Islet precursor cell (in vitro differentiated cells): ENCODE measurements around the gene AFP.
A peak's percentile ranks its signal among the peaks of the same experiment; 100 is the strongest.

ENCODE experiments used
- DNase-seq: peaks from one replicate; pipeline ENCODE4 v3.0.0-alpha.2; 2018

The AFP gene

DNA sequence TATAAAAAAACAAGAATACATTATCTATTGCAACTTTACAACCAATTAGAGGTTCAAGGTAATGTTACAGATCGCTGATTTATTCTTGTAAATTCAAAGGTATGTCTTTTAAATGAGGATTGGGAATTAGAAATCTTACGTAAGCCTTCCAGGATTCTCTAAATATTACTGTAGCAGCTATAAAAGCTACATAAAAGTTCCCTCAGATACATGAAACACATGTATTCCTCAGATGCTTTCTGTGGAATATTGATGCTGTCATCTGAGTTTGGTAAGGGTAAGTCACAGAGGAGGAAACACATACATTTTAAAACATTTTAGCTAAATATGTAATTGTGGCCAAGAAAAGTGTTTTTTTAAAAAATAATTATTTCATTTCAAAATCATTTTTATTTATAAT is 3.4 kb downstream of the AFP start:
- no peak for DNase-seq

DNA sequence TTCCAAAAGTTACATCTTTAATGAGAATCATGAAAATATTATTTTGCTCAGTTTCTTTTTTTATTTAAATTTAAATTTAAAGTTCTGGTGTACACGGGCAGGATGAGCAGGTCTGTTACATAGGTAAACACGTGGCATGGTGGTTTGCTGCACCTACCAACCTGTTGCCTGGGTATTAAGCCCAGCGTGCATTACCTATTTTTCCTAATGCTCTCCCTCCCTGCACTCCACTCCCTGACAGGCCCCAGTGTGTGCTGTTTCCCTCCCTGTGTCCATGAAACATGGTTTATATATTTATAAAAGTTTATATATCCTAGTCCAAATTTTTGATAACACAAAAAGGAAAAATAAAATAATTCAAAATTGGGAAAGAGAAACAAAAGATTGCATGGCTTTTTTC is 4.0 kb downstream of the AFP start:
- no peak for DNase-seq

DNA sequence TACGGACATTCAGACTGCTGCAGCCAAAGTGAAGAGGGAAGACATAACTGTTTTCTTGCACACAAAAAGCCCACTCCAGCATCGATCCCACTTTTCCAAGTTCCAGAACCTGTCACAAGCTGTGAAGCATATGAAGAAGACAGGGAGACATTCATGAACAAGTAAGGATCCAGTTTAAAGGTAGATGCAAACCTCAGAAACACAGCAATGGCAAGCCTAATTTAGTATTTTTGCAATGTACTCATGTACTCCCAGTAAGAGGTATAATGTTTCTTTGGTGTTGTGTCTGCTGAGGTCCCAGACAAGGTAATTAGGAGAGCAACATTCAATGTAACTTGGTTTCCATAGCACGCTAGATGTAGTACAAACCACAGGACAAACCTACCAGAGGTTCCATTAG is 4.6 kb downstream of the AFP start:
- DNase-seq, result no peak

DNA sequence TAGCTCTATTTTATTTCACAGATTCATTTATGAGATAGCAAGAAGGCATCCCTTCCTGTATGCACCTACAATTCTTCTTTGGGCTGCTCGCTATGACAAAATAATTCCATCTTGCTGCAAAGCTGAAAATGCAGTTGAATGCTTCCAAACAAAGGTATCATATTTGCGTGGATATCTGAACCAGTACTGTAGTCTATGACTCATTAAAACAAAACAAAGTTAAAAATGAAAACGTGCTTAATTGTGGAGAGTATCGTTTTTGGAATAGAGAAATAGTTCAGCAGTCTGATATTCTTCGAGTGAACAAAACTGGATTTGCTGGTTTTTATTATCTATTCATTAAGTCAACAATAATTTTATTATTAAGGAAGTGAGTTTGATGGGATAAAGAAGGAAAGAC is 6.3 kb downstream of the AFP start:
- no peak for DNase-seq

DNA sequence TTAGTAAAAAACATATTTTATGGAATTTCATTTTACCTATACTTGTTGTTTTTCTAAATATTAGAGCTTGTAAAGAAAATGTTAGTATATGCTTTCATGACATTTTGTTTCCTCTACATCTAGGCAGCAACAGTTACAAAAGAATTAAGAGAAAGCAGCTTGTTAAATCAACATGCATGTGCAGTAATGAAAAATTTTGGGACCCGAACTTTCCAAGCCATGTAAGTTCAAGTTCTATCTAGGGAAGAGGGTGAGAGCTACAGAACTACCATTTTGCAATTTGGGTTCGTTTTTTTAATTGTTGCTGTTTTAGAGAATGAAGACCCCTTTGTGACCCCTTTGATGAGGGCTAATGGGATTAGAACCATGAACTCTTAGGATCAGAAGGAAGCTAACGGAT is 7.2 kb downstream of the AFP start:
- no peak for DNase-seq

DNA sequence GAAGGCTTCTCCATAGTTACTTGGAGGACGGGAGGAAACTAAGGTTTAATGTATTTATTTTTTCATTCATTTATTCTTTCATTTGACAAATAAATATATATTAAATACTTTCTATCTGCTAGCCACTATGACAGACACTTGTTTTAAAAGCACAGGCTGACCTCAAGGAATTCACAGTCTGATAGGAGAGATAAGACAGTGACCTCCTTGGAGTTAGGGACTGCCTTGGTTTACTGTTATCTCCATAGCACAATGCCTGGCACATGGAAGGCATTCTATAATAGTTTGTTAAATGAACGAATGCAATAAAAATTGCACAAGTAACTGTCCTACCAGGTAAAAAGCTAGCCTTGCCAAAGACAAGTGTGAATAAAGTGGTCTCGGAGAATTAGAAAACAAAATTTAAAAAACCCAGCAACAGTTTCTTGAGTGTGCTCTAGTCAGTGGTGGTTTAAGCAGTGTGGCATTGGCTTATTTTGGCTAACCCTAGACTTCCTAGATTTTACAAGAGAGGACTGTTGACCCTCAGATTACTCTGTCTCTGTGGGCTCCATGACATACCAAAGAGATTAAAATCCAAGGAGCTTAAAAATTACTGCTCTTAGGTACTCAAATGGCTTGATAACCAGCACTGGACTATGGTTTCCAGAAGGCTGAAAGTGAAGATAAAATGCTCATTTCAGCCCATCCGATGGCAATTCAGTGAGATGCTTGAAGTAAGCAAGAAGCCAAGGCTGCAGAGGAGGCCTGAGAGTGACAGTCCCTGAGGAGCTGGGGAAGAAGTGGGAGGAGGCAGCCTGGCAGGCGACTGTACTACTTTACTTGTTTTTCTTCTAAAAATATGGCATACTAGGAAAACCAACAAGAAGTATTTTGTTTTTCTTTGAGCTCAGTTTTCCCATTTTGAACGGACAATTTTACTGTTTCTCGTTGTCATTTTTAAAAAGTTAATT is 9.6 kb downstream of the AFP start:
- DNase-seq, result peak; percentile 56

DNA sequence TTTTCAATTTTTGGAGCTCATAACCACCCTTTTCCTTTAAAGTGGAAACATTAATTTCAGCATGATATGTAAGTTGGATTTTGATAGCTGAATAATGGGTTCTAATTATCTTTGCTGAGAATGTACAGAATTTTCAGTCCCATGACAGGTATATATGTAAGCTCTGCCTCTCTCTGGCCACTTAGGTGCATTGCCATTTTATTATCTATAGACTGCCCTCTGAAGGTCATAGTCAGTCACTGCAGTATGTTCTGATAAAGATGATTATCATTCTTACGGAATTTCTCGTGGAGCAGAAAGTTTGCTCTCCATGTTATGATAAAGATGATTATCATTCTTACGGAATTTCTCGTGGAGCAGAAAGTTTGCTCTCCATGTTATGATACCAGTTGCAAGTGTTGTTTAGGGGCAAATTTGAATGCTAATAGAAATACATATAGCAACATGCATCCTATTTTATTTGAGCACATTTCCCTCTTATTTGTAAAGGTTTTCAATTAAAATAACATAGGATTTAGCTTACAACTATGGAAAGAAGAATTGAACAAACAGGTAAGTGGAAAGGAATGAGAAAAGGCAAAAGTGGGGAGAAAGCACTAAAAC is 10.4 kb downstream of the AFP start:
- DNase-seq, result no peak

DNA sequence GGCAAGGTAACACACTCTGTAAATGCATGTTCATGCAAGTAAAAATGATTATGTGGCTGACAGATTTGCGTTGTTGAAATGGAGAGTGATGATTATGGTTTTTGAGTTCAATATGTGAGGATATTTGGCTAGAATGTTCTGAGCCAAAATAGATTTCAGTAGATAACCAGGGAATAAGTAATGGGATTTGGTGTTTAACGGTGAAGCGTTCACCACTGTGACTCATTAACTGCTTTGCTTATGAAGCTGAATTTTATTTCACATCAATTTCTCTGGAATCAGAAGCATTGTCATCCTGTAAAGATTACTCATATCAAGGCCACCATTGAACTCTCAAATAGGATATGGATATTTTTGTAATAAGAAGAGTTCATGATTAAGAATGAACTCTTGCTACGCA is 11.7 kb downstream of the AFP start:
- DNase-seq, result no peak

DNA sequence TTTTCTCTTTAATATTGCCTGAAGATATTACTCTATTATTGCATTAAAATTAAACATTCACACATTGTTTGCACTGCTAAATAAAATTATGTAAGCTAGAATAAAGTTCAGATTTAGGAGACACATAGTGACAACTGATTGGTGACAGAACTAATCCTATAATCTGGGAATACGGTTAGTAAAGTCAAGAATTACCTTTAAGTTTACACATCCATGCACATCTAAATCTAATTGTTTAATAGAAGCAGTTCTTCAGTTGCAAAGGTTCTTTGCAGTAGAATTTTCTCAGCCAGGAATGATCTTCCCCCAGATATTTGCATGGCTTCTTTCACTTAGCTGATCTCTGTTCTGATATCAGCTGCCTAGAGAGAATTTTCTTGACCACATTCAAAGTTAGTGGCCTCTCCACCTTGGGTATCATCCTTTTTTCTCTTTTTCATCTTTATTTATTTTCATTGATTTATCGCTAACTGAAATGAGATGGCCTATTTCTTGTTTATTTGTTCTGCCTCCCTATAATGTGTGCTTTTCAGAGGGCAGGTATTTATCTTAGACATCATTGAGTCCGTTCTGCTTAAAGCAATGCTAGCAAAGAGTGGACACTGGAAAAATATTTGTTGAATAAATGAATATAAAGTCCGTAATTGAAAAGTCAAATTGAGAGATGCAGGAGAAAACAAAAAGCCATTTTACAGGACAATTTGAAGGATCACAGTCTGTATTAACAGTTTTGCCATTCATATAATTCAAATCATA is 12.6 kb downstream of the AFP start:
- no peak for DNase-seq

DNA sequence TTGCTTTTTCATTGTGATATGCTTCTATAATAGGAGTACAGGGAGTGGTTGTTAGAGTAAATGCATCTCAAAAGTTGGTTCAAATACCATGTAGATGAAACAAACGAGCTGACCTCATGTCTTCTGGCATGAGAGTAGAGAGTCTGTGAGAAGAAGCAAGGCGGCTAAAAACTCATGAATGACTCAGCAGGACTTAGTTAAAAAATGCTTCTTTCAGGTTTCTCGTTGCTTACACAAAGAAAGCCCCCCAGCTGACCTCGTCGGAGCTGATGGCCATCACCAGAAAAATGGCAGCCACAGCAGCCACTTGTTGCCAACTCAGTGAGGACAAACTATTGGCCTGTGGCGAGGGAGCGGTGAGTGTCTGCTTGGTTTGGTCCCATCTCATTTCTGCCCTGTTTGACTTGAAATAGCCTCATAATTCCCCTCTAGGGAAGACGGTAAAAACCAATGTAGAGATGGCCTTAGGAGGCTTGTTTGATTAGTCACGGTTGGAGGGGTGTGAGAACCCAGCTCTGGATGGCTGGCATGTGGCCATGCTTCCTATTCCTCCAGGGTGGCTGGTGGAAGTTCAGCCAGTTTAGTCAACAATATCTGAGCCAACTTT is 14.5 kb downstream of the AFP start:
- DNase-seq, result peak; percentile 75

DNA sequence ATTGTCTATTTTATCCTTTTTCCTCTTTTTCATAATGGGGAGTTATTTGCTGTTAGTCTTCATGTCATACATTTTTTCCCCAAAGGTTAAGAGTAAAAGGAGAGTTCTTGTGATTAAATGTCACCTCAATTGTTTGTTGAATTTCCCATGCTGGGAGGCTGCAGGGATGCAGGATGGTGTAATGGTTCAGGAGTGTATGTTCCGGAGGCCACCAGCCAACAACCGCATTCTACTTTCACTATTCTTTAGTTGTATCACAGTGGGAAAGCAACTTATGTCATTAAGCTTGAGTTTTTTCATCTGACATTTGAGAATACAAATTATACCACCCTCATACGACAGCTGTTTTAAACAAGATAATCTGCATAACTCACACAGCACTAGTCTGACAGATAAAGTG is 15.4 kb downstream of the AFP start:
- no peak for DNase-seq

DNA sequence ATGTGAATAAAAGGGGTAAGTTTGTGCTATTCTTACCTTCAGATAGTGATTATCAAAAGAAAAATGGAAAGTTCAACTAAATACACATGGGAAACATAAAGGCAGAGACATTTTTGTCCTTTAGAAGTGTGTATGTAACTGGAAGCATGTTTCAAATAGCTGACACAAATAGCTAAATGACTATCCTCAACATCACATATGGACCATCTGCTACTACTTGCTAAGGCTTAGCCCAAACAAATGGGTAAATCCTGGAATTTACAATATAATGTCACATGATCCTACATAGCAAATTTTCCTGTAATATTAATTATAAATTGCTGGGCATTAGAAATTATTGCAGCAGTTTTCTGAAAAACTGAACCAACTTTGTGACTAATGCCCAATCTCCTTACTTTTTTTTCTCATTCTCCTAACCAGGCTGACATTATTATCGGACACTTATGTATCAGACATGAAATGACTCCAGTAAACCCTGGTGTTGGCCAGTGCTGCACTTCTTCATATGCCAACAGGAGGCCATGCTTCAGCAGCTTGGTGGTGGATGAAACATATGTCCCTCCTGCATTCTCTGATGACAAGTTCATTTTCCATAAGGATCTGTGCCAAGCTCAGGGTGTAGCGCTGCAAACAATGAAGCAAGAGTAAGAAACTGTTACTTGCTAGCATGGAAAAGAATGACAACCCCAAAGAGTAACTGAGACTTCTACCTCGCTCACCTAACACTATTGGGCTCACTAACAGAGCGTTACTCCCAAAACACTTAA is 16.1 kb downstream of the AFP start:
- no peak for DNase-seq

DNA sequence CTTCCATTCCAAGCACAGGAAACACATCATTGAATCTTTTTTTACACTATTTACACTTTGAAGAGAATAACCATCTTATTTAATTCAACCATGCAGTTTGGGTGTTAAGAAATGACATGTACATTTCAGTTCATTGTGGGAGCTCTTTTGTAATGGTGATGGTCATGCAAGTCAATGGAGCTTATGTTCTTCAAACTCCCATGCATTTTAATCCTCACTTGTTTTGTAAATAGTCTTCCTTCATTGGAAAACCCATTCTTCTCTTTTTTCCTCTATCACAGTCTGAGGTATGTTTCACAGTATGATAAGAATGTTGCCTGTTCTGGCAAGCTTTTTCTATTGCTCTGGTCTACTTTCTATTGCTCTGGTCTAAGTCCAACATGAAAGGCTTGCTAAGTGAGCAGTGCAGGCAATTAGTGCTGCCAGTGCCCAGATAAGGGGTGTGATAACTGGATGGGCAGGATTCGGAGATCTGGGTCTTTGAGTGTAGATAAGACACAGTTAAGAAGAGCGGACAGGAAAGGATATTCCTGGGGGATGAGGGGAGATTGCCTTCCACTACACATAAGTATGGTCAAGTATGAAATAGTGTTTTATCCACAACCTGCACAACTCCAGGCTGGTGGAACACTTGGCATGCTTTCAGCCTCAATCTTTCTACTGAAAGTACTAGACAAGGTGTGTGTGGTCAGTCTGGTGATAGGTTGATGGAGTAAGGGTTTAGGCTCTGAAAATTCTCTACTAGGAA is 17.1 kb downstream of the AFP start:
- DNase-seq, result peak; percentile 96

DNA sequence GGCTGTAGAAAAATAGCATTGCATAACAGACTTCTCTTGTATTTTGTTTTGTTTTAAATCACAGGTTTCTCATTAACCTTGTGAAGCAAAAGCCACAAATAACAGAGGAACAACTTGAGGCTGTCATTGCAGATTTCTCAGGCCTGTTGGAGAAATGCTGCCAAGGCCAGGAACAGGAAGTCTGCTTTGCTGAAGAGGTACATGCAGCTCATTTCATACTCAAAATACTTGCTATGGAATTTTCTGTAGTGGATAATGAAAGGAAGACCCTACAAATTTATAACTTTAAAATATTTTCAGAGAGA is 17.6 kb downstream of the AFP start:
- peak; percentile 59 for DNase-seq

DNA sequence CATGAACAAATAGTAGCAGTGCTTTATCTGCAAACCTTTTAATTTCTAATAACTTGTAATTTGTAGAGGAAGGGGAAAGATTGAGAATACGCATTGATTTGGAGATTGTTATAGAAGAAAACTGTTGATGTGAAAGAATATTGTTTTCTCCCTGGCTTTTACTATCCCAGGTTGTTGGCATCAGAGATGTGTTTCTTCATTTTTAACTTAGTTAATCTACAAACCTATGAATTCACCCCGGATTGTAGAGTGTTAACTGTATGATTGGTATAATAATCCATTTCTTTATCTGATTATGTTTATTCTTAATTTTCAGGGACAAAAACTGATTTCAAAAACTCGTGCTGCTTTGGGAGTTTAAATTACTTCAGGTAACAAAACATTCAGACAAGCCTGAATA is 18.9 kb downstream of the AFP start:
- DNase-seq, result no peak

DNA sequence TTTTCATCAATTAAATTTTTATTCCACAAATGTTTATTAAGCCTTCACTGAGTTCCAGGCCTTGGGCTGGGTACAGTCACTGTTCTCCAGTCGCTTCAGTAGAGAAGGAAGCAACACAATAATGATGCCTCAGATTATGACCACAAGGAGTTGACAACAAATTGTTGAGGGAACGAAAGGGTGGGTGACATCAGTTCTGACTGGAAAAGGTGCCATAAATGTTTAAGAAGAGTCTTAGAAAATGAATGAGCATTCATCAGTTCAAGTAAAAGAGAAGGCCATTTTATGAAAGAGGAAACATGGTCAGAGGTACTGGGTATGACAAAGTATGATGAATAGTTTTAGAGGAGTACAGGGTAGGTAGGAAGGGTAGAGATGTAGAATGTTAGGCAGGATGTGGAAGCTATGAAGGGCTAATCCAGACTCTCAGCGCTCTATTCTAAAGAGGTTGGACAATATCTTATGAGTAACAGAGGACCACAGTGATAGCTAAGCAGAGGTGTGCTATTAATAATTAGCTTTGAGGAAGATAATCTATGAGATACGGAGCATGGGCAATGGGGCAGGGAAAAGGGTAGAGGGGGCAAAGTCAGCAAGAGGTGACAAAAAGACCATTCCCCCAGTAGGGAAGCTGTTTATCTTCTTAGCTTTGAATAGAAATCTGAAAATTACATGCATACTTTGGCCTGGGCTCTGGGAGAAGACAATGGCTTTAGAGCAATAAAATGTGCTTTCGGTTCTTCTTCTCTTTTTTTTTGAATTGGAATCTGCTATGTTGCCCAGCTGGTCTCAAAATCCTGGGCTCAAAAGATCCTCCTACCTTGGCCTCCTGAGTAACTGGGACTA is 20.4 kb downstream of the AFP start:
- DNase-seq, result no peak

DNA sequence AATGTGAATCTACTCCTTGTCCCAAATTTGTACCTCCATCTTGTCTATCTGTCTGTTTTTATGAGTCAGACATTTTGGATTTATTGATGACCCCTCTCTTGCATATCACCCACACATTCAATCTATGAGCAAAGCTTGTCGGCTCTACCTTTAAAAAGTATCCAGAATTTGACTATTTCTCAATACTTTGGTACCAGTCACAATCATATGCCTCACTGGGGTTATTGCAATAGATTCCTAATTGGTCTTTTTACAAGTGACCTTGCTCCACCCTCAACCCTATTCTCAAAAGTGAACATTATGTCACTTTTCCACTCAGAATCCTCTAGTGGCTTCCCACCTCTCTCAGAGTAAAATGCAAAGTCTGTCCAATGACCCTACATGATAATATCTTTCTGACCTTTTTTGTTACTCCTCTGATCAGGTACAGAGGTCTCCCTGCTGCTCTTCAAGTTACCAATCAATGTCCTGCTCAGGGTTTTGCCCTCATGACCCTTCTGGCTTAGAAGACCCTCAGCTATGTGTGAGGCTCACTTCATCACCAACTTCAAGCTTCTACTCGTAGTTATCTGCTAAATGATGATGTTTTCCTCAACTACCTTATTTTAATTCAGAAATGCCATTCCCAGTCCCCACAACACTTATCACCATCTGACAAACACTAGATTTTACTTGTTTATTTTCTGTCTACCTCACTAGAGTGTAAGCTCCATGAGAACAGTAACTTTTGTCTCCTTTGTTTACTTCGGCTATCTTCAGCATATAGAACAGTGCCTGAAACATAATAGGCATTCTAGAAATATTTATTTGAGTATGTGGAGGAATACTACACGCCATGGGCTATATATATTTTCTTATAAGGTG is 22.4 kb downstream of the AFP start:
- no peak for DNase-seq

DNA sequence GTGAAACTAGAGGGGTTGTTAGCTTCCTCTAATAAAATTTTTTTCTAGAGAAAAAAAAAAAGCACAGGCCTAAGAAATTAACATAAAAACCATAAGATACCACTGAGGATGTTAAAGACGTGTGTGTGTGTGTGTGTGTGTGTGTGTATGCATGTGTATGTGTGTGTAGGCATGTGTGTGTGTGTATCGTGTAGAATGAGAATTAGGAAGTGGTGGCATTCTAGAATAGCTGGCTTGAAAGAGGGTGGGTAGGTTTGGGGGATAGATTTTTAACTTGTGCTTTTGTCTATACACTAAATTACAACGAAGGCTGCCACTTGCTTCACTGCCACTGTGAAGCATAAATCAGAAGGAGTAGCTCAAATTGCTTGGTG is 23.0 kb downstream of the AFP start:
- no peak for DNase-seq

DNA sequence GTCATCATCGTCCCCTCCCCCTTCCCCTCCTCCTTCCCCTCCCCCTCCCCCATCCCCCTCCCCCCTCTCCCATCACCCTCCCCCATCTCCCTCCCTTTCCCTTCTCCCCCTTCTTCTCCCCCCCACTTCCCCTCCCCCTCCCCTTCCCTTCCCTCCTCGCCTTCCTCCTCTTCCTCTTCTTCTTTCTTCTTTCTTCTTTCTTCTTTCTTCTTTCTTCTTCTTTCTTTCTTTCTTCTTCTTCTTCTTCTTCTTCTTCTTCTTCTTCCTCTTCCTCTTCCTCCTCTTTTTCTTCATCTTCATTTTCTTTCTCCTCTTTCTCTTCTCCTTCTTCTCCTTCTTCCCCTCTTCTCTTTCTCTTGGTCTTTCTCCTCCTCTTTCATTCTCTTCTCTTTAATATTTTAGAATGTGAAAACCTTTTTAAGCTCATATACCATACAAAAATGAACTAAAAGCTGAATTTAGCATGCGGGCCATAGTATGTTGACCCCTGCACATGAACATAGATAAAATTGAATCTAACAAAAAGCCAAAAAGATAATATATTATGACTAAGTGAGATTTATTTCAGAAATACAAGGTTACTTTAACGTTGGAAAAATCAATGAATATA is 25.0 kb downstream of the AFP start:
- DNase-seq, result no peak

DNA sequence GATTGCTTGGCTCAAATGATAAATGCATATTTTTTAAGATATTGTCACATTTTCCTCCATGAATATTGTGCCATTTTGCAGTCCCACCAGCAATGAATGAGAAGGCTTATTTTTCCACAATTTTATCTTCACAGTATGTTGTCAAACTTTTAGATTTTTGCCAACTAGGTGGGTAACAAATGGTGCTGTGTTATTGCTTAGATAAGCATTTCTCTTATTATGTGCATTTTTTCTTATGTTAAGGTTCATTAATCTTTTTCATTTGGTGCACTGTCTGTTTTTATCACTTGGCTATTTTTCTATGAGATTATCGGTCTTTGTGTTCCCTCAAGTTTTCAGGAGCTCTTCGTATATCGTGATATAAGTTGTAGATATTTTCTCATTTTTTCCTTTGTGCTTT is 32.1 kb downstream of the AFP start:
- DNase-seq, result no peak
